HG02938 (cell line): ENCODE measurements around the gene PACC1.
"Not testable (repeated sequence)": the region's sequence is repeated elsewhere in the genome, so short reads cannot be mapped to it uniquely, and the experiment has no call there.

ENCODE experiments used
- ATAC-seq: cut with Tn5 transposase; IDR thresholded peaks from one replicate; pipeline ENCODE4 v1.9.1; 2021; ENCODE audit warnings: mild to moderate bottlenecking, moderate library complexity; ENCODE audit not compliant: unreplicated experiment

The PACC1 gene

GRCh38 chr1:212397171-212397570, 17.5 kb downstream of the PACC1 start:
- no peak for ATAC-seq

- ATAC-seq = no peak
These were observed 18.0 kb downstream of the PACC1 start for GRCh38 chr1:212396638-212397037.

GRCh38 chr1:212395678-212396437, 18.8 kb downstream of the PACC1 start:
- ATAC-seq = not testable (repeated sequence)

- ATAC-seq = no peak
These were observed 25.5 kb downstream of the PACC1 start for GRCh38 chr1:212388985-212389716.

GRCh38 chr1:212386029-212386428, 28.7 kb downstream of the PACC1 start:
- no peak for ATAC-seq

GRCh38 chr1:212381397-212382035, 33.2 kb downstream of the PACC1 start:
- ATAC-seq = no peak

GRCh38 chr1:212379366-212379765, 35.3 kb downstream of the PACC1 start:
- ATAC-seq = no peak

GRCh38 chr1:212377644-212378043, 37.0 kb downstream of the PACC1 start:
- no peak for ATAC-seq

- no peak for ATAC-seq
These were observed 38.7 kb downstream of the PACC1 start for GRCh38 chr1:212375986-212376385.

- ATAC-seq = no peak
These were observed 46.6 kb downstream of the PACC1 start for GRCh38 chr1:212368073-212368484.

GRCh38 chr1:212367474-212368072, 47.1 kb downstream of the PACC1 start:
- ATAC-seq = no peak

- no peak for ATAC-seq
These were observed 47.8 kb downstream of the PACC1 start for GRCh38 chr1:212366901-212367300.

GRCh38 chr1:212364985-212365384, 49.7 kb downstream of the PACC1 start:
- no peak for ATAC-seq

GRCh38 chr1:212359794-212360479, 54.7 kb downstream of the PACC1 start:
- ATAC-seq = no peak

GRCh38 chr1:212355230-212355969, 59.3 kb downstream of the PACC1 start:
- no peak for ATAC-seq

GRCh38 chr1:212354464-212354863, 60.2 kb downstream of the PACC1 start:
- ATAC-seq = no peak

GRCh38 chr1:212353181-212353580, 61.5 kb downstream of the PACC1 start:
- no peak for ATAC-seq

- ATAC-seq = no peak
These were observed 62.9 kb downstream of the PACC1 start for GRCh38 chr1:212351588-212352362.

GRCh38 chr1:212346601-212347000, 68.1 kb downstream of the PACC1 start:
- ATAC-seq = no peak
